ENCODE data around the gene BCAR3.

BCAR3 gene

DNA sequence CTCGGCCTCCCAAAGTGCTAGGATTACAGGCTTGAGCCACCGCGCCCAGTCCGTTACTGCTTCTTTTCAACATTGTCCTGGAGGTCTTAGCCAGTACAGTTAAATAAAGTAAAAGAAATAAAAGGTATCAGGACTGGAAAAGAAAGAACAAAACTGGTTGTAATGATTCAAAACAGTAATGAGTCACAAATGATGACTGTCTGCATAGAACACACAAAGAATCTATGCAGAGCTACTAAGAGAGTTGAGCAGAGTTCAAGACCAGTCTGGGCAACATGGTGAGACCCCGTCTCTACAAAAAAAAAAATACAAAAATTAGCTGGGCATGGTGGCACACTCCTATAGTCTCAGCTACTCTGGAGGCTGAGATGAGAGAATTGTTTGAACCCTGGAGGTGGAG lies 23.4 kb downstream of the BCAR3 start:
- TF ChIP-seq CEBPB (IDR thresholded peaks at IDR 0.05) = no peak
- TF ChIP-seq ZBTB7A (IDR thresholded peaks at IDR 0.05; ENCODE audit: low read depth) = no peak
- TF ChIP-seq, protein P1, sequence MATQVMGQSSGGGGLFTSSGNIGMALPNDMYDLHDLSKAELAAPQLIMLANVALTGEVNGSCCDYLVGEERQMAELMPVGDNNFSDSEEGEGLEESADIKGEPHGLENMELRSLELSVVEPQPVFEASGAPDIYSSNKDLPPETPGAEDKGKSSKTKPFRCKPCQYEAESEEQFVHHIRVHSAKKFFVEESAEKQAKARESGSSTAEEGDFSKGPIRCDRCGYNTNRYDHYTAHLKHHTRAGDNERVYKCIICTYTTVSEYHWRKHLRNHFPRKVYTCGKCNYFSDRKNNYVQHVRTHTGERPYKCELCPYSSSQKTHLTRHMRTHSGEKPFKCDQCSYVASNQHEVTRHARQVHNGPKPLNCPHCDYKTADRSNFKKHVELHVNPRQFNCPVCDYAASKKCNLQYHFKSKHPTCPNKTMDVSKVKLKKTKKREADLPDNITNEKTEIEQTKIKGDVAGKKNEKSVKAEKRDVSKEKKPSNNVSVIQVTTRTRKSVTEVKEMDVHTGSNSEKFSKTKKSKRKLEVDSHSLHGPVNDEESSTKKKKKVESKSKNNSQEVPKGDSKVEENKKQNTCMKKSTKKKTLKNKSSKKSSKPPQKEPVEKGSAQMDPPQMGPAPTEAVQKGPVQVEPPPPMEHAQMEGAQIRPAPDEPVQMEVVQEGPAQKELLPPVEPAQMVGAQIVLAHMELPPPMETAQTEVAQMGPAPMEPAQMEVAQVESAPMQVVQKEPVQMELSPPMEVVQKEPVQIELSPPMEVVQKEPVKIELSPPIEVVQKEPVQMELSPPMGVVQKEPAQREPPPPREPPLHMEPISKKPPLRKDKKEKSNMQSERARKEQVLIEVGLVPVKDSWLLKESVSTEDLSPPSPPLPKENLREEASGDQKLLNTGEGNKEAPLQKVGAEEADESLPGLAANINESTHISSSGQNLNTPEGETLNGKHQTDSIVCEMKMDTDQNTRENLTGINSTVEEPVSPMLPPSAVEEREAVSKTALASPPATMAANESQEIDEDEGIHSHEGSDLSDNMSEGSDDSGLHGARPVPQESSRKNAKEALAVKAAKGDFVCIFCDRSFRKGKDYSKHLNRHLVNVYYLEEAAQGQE (IDR thresholded peaks at IDR 0.05; ENCODE audit: low read depth) = no peak
- no peak for TF ChIP-seq YY1 (IDR thresholded peaks at IDR 0.05; ENCODE audit: low read depth)
- TF ChIP-seq RAD21 (IDR thresholded peaks at IDR 0.05; ENCODE audit: low read depth) = no peak
- no peak for TF ChIP-seq FOXM1 (IDR thresholded peaks at IDR 0.05; ENCODE audit: borderline replicate concordance, low read depth)
- TF ChIP-seq TCF12 (IDR thresholded peaks at IDR 0.05; ENCODE audit: low read depth) = no peak
- TF ChIP-seq EP300 (IDR thresholded peaks at IDR 0.05; ENCODE audit: borderline replicate concordance) = no peak

DNA sequence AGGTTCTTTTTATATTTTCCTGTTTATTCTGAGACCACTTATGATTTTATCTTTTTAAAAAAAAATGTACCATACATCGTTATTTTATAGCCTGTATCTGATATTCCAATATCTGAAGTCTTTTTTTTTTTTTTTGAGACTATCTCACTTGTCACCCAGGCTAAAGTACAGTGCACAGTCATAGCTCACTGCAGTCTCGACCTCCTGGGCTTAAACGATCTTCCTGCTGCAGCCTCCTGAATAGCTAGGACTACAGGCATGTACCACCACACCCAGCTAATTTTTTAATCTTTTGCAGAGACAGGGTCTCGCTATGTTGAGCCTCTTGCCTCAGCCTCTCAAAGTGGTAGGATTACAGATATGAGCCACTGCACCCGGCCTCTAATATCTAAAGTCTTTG lies 25.1 kb downstream of the BCAR3 start:
- TF ChIP-seq ZBTB7A (IDR thresholded peaks at IDR 0.05; ENCODE audit: low read depth) (no peak), NFIC (IDR thresholded peaks at IDR 0.05) (no peak), EGR1 (IDR thresholded peaks at IDR 0.05) (no peak), YY1 (IDR thresholded peaks at IDR 0.05; ENCODE audit: low read depth) (no peak), RAD21 (IDR thresholded peaks at IDR 0.05; ENCODE audit: low read depth) (no peak), TCF12 (IDR thresholded peaks at IDR 0.05; ENCODE audit: low read depth) (no peak), EP300 (IDR thresholded peaks at IDR 0.05; ENCODE audit: borderline replicate concordance) (no peak), TAF1 (IDR thresholded peaks at IDR 0.05; ENCODE audit: low read depth) (no peak), FOXM1 (IDR thresholded peaks at IDR 0.05; ENCODE audit: borderline replicate concordance, low read depth) (no peak), TEAD4 (IDR thresholded peaks at IDR 0.05) (no peak), CEBPB (IDR thresholded peaks at IDR 0.05) (no peak), CREB1 (IDR thresholded peaks at IDR 0.05; ENCODE audit: low read depth) (no peak)
- TF ChIP-seq, protein P1 (IDR thresholded peaks at IDR 0.05; ENCODE audit: low read depth) = no peak
- TF ChIP-seq, protein P2, sequence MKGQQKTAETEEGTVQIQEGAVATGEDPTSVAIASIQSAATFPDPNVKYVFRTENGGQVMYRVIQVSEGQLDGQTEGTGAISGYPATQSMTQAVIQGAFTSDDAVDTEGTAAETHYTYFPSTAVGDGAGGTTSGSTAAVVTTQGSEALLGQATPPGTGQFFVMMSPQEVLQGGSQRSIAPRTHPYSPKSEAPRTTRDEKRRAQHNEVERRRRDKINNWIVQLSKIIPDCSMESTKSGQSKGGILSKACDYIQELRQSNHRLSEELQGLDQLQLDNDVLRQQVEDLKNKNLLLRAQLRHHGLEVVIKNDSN (IDR thresholded peaks at IDR 0.05) = no peak
- TF ChIP-seq, protein P3, sequence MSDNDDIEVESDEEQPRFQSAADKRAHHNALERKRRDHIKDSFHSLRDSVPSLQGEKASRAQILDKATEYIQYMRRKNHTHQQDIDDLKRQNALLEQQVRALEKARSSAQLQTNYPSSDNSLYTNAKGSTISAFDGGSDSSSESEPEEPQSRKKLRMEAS (IDR thresholded peaks at IDR 0.05) = no peak

DNA sequence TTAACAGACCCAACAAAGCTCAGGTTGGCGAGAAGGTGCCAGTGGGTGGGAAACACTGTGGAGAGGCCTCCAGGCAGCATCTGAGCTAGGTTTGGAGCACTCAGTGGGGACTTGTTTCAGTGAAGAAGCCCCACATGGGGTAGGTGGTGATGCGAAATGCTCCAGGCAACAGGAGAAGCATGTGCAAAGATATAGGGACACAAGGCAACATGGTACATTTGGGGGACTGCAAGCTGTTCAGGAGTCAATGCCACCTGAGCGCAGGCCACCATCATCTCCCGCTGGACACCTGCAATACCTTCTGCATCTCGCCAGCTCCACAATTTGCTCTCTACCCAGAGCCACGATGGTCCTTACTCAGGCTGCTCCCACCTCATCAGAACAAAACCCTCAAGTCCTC lies 28.0 kb downstream of the BCAR3 start:
- TF ChIP-seq TEAD4 (IDR thresholded peaks at IDR 0.05) (no peak), TCF12 (IDR thresholded peaks at IDR 0.05; ENCODE audit: low read depth) (no peak), ZBTB7A (IDR thresholded peaks at IDR 0.05; ENCODE audit: low read depth) (no peak), TAF1 (IDR thresholded peaks at IDR 0.05; ENCODE audit: low read depth) (no peak), CREB1 (IDR thresholded peaks at IDR 0.05; ENCODE audit: low read depth) (no peak), NFIC (IDR thresholded peaks at IDR 0.05) (no peak), RAD21 (IDR thresholded peaks at IDR 0.05; ENCODE audit: low read depth) (no peak)
- TF ChIP-seq, protein P2 (IDR thresholded peaks at IDR 0.05) = no peak

DNA sequence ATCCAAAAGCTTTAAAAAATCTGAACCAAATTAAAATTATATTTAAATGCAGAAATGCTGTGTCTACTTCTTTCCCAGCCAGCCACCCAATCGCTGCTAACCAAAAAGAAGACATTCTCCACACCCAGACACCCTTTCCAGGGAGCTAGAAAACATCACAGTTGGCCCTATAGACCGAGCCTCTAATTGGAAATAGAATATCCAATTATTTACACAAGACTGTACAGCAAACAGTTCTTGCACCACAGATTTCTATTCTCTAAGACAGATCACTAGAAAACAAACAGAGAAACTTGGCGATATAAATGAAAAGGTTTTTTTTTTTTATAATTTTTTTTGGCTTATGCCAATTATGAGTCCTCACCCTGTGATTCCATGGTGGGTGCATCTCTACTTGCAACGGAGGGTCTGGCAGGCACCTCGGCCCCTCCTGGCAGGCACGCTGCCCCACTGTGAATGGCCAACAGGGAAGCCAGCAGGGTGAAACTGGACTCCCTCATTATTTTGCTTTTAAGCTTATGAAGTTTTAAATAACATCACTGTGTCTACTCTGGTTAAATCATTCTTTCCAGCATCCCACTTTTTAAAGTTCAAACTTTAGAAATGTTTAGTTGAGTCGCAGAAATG lies 29.2 kb downstream of the BCAR3 start:
- TF ChIP-seq EP300 (IDR thresholded peaks at IDR 0.05; ENCODE audit: borderline replicate concordance) = no peak
- TF ChIP-seq, protein P2 (IDR thresholded peaks at IDR 0.05) = no peak

DNA sequence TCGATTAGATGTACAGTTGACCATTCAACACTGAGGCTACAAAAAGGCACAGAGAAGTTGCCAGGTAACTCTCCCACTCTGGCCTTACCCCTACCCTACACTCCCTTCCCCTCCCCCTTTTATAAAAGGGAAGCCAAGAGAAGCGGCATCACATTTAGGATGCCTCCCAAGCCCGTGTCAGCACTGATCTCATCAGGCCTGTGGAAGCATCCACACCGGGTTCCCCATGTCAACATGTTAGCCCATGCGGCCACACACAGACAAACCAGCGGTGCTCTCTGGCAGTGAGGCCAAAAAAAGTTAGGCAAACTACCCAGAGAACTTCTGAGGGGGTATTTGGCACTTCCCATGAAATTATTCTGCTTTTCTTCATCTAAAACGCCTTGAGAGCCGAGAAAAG lies 29.9 kb downstream of the BCAR3 start:
- TF ChIP-seq YY1 (IDR thresholded peaks at IDR 0.05; ENCODE audit: low read depth) (no peak), TEAD4 (IDR thresholded peaks at IDR 0.05) (no peak), CREB1 (IDR thresholded peaks at IDR 0.05; ENCODE audit: low read depth) (no peak), EGR1 (IDR thresholded peaks at IDR 0.05) (no peak), FOXM1 (IDR thresholded peaks at IDR 0.05; ENCODE audit: borderline replicate concordance, low read depth) (no peak), TAF1 (IDR thresholded peaks at IDR 0.05; ENCODE audit: low read depth) (no peak)

DNA sequence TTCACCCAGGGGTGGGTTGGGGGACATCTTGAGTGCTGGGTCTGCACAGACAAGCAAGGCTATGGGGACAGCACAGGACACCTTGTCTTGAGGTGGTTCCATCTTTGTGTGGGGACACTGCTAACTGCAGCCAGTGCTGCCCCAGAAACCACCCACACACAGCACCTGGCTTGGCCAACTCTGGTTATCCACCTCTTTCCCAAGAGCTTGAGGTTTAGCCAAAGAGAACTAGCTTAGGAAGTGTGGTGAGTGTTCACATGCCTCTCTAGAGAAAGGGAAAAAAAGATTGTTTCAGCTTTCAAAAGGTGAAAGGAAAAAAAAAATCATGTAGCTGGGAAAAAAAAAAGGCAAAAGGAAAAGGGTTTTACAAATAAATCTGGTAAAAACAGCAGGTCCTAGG lies 32.4 kb downstream of the BCAR3 start:
- TF ChIP-seq, protein P2 (IDR thresholded peaks at IDR 0.05) = no peak
- TF ChIP-seq EGR1 (IDR thresholded peaks at IDR 0.05) (no peak), NFIC (IDR thresholded peaks at IDR 0.05) (no peak), TAF1 (IDR thresholded peaks at IDR 0.05; ENCODE audit: low read depth) (no peak), TEAD4 (IDR thresholded peaks at IDR 0.05) (no peak), CREB1 (IDR thresholded peaks at IDR 0.05; ENCODE audit: low read depth) (no peak), FOXM1 (IDR thresholded peaks at IDR 0.05; ENCODE audit: borderline replicate concordance, low read depth) (no peak), RAD21 (IDR thresholded peaks at IDR 0.05; ENCODE audit: low read depth) (no peak), ZBTB7A (IDR thresholded peaks at IDR 0.05; ENCODE audit: low read depth) (no peak), EP300 (IDR thresholded peaks at IDR 0.05; ENCODE audit: borderline replicate concordance) (no peak), TCF12 (IDR thresholded peaks at IDR 0.05; ENCODE audit: low read depth) (no peak), CEBPB (IDR thresholded peaks at IDR 0.05) (no peak), YY1 (IDR thresholded peaks at IDR 0.05; ENCODE audit: low read depth) (no peak)
- TF ChIP-seq, protein P3 (IDR thresholded peaks at IDR 0.05) = no peak
- TF ChIP-seq, protein P1 (IDR thresholded peaks at IDR 0.05; ENCODE audit: low read depth) = no peak
